Epithelial cell of umbilical artery (primary cell): ENCODE results near the gene KLF13. TPM values are rescaled to one million over a fixed set of nuclear protein-coding genes. Genes with fewer than 3 reads are reported as not detected.

Experiments
- total RNA-seq: library from RNA; depleted of rRNA; stranded (reverse); fragments of >200 nt; gene quantifications from 2 replicates; pipeline ENCODE4 v1.2.3, GENCODE V29; 2014

The KLF13 gene
- total RNA-seq: 25.0 and 25.1 TPM in 2 replicates

GRCh38 chr15:31326156-31326874 lies at the start of gene KLF13:
Gene KLF13 (plus strand): TSS chr15:31326835. CDS start chr15:31327213, 378 bp downstream.

Other genes with a start within 250 kb of the KLF13 start
- gene TRPM1, start 225.1 kb upstream of the KLF13 start, total RNA-seq: under 0.01 TPM in 1 of 2 replicates, not detected in the other